Heart left ventricle (tissue), 13 donors: ENCODE data around the gene PEX7.

ENCODE experiments used
- POLR2A ChIP-seq, 2 donors: fragments of 450-650 bp; IDR thresholded peaks; one replicate each; pipeline ENCODE4 v1.6.1; 2017; ENCODE audit warnings: antibody characterized with exemption in 2 of 2, mild to moderate bottlenecking in 2 of 2, moderate library complexity in 2 of 2
- TF ChIP-seq, protein P1 (sequence below), 12 donors: fragments of 200-600 bp; sonication (generic) in 4 of 12; IDR thresholded peaks; one replicate each; pipeline versions ENCODE4 v1.5.0 to v1.8.0; 2018 to 2022; ENCODE audit warnings: antibody characterized with exemption in 12 of 12, mild to moderate bottlenecking in 5 of 12
- donor health status: ischemic (EF 13 %, LVEDD 7.1; RV severe dilation, severe dysfunction).
- donor health status: DM: no; HTN: yes; CAD: no.
- donor health status: DM: no; HTN: no; CAD: no.
- donor health status: ischemic (EF 25% LVEDD 6.9; RV normal size, moderate dysfunction).
- donor health status: ischemic (EF 25% LVEDD 5.7; RV mildly dilated, moderate dysfunction).
- donor health status: ischemic (EF 35%, LVEDD 5.7; RV mildly dilated, moderate dysfunction).
- donor health status: nonischemic (EF 11% LVEDD 7.7; RV severe dilation, severe dysfunction).
- donor health status: DM: yes; HTN: yes; CAD: no.
- donor health status: PGD.
- donor health status: ischemic (EF 29% LVEDD 5.4; RV normal size, mild dysfunction).
- donor health status: nonischemic (EF 23%, LVEDD 6.1; RV moderate dilation, normal function).

DNA sequence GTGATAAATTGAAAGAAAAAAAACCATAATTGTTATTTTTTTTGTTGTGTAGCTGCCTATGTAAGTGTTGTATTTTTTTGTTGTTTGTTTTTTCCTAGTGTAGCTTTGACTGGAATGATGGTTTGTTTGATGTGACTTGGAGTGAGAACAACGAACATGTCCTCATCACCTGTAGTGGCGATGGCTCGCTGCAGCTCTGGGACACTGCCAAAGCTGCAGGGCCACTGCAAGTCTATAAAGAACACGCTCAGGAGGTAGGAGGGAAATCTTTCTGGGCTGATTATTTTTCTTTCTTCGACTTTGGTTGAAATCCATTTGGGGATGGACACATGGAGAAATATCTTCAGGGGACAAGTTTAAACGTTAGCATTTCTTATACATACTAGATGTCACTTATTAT, 3.8 kb downstream of the PEX7 start:
- TF ChIP-seq POLR2A (IDR thresholded peaks at IDR 0.05) = no peak
- TF ChIP-seq, protein P1, sequence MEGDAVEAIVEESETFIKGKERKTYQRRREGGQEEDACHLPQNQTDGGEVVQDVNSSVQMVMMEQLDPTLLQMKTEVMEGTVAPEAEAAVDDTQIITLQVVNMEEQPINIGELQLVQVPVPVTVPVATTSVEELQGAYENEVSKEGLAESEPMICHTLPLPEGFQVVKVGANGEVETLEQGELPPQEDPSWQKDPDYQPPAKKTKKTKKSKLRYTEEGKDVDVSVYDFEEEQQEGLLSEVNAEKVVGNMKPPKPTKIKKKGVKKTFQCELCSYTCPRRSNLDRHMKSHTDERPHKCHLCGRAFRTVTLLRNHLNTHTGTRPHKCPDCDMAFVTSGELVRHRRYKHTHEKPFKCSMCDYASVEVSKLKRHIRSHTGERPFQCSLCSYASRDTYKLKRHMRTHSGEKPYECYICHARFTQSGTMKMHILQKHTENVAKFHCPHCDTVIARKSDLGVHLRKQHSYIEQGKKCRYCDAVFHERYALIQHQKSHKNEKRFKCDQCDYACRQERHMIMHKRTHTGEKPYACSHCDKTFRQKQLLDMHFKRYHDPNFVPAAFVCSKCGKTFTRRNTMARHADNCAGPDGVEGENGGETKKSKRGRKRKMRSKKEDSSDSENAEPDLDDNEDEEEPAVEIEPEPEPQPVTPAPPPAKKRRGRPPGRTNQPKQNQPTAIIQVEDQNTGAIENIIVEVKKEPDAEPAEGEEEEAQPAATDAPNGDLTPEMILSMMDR (IDR thresholded peaks at IDR 0.05) = no peak
